Activated naive CD4-positive, alpha-beta T cell treated with anti-CD3 and anti-CD28 coated beads for 36 hours (primary cell): Measurements from ENCODE around the gene FARP1. TPM values are rescaled to one million over a fixed set of nuclear protein-coding genes. Genes with fewer than 3 reads are reported as not detected.
A peak's percentile ranks its signal among the peaks of the same experiment; 100 is the strongest.

Experiments used
- CTCF ChIA-PET: fragments of 350-600 bp; sonication (Branson Sonifier 250); formaldehyde crosslinking; loops from one replicate; lab custom pipeline; 2021; ENCODE audit warnings: antibody characterized with exemption; lab: Charles Lee
- DNase-seq: peaks from one replicate; pipeline ENCODE4 v3.0.0-alpha.2; 2020
- H3K27ac Mint-ChIP-seq: one replicate; pipeline ENCODE4 v1.8.0; 2021; ENCODE audit warnings: mild to moderate bottlenecking, mixed read lengths
- H3K27me3 Mint-ChIP-seq: one replicate; pipeline ENCODE4 v1.8.0; 2021; ENCODE audit warnings: low read depth, mixed read lengths
- H3K36me3 Mint-ChIP-seq: one replicate; pipeline ENCODE4 v1.8.0; 2021; ENCODE audit warnings: low read depth, mixed read lengths
- H3K4me1 Mint-ChIP-seq: one replicate; pipeline ENCODE4 v1.8.0; 2021; ENCODE audit warnings: low read depth, mixed read lengths
- H3K4me3 Mint-ChIP-seq: one replicate; pipeline ENCODE4 v1.8.0; 2021; ENCODE audit warnings: mild to moderate bottlenecking, moderate library complexity, mixed read lengths
- H3K9me3 Mint-ChIP-seq: one replicate; pipeline ENCODE4 v1.8.0; 2021; ENCODE audit warnings: mixed read lengths
- intact Hi-C: fragments of 100-400 bp; cut with micrococcal nuclease; formaldehyde crosslinking; loops from one replicate; pipeline ENCODE4 v1.15.1; 2023
- total RNA-seq, 2 experiments: library from RNA; stranded (reverse); gene quantifications; one replicate each; pipeline ENCODE4 v1.2.3, GENCODE V29; 2021

FARP1 gene
- total RNA-seq, 2 experiments from 2014 or later, result 0.27 to 0.38 TPM

- Mint-ChIP-seq H3K4me1 (peaks cover 35% of the 10 kb centered on the region), H3K27ac (peak overlapping the region; percentile 50), H3K9me3 (no peaks in the 10 kb centered on the region), H3K27me3 (no peaks in the 10 kb centered on the region), H3K4me3 (no peak overlapping the region), H3K36me3 (peaks cover 34% of the 10 kb centered on the region)
- CTCF ChIA-PET, result no interaction called here
- intact Hi-C loops, result no loop called here
- DNase-seq, result no peak
Measured at GRCh38 chr13:98471934-98472333, 329.0 kb downstream of the FARP1 start.

GRCh38 chr13:98473135-98473787 is 330.4 kb downstream of the FARP1 start:
- DNase-seq, result no peak
- H3K4me3 Mint-ChIP-seq, result no peak overlapping the region
- peaks cover 29% of the 10 kb centered on the region for H3K36me3 Mint-ChIP-seq
- CTCF ChIA-PET, result interaction anchor here (0.6 kb wide), 1 partner anchor 192 kb away, joined by 3 read pairs; no protein-coding TSS in a partner anchor
- peak overlapping the region; percentile 67 for H3K27ac Mint-ChIP-seq
- no peaks in the 10 kb centered on the region for H3K27me3 Mint-ChIP-seq
- no peaks in the 10 kb centered on the region for H3K9me3 Mint-ChIP-seq
- intact Hi-C loops, result no loop called here
- peaks cover 41% of the 10 kb centered on the region for H3K4me1 Mint-ChIP-seq

- no peaks in the 10 kb centered on the region for H3K27me3 Mint-ChIP-seq
- no peak for DNase-seq
- H3K4me3 Mint-ChIP-seq, result no peak overlapping the region
- no peaks in the 10 kb centered on the region for H3K9me3 Mint-ChIP-seq
- peaks cover 28% of the 10 kb centered on the region for H3K36me3 Mint-ChIP-seq
- peaks cover 46% of the 10 kb centered on the region for H3K4me1 Mint-ChIP-seq
- CTCF ChIA-PET, result no interaction called here
- H3K27ac Mint-ChIP-seq, result peak overlapping the region; percentile 20
- intact Hi-C loops, result no loop called here
Measured at GRCh38 chr13:98473788-98474144, 330.9 kb downstream of the FARP1 start.

GRCh38 chr13:98474292-98474691 is 331.4 kb downstream of the FARP1 start:
- peaks cover 48% of the 10 kb centered on the region for H3K4me1 Mint-ChIP-seq

GRCh38 chr13:98474761-98475160 is 331.9 kb downstream of the FARP1 start:
- Mint-ChIP-seq H3K36me3 (peaks cover 28% of the 10 kb centered on the region), H3K27ac (peak overlapping the region; percentile 28), H3K4me3 (no peak overlapping the region), H3K9me3 (no peaks in the 10 kb centered on the region), H3K27me3 (no peaks in the 10 kb centered on the region), H3K4me1 (peaks cover 53% of the 10 kb centered on the region)
- CTCF ChIA-PET, result interaction anchor here (0.8 kb wide), 1 partner anchor 10 kb away, joined by 3 read pairs; no protein-coding TSS in a partner anchor
- intact Hi-C loops, result no loop called here
- no peak for DNase-seq

More at GRCh38 chr13:98474292-98474691, 331.4 kb downstream of the FARP1 start:
- Mint-ChIP-seq H3K4me3 (no peak overlapping the region), H3K9me3 (no peaks in the 10 kb centered on the region), H3K27me3 (no peaks in the 10 kb centered on the region), H3K36me3 (peaks cover 28% of the 10 kb centered on the region), H3K27ac (peak overlapping the region; percentile 20)
- intact Hi-C loops, result no loop called here
- CTCF ChIA-PET, result interaction anchor here (0.8 kb wide), 1 partner anchor 10 kb away, joined by 3 read pairs; no protein-coding TSS in a partner anchor
- no peak for DNase-seq

GRCh38 chr13:98475522-98475921 is 332.6 kb downstream of the FARP1 start:
- intact Hi-C loops, result no loop called here
- no peak overlapping the region for H3K4me3 Mint-ChIP-seq

GRCh38 chr13:98476106-98476505 is 333.2 kb downstream of the FARP1 start:
- intact Hi-C loops, result loop anchor here (1.0 to 2.0 kb wide), 8 partner anchors 23 to 188 kb away; no protein-coding TSS in a partner anchor
- peak overlapping the region; percentile 92 for H3K27ac Mint-ChIP-seq
- peak; percentile 62 for DNase-seq
- H3K4me1 Mint-ChIP-seq, result peaks cover 60% of the 10 kb centered on the region
- H3K9me3 Mint-ChIP-seq, result no peaks in the 10 kb centered on the region
- H3K36me3 Mint-ChIP-seq, result peaks cover 29% of the 10 kb centered on the region
- CTCF ChIA-PET, result interaction anchor here (0.8 to 1.4 kb wide), 3 partner anchors 31 to 99 kb away, joined by 3 to 7 read pairs (median 3); no protein-coding TSS in a partner anchor
- H3K27me3 Mint-ChIP-seq, result no peaks in the 10 kb centered on the region
- peak overlapping the region; percentile 71 for H3K4me3 Mint-ChIP-seq

More at GRCh38 chr13:98475522-98475921, 332.6 kb downstream of the FARP1 start:
- CTCF ChIA-PET, result interaction anchor here (0.8 to 1.4 kb wide), 3 partner anchors 30 to 100 kb away, joined by 3 to 7 read pairs (median 3); no protein-coding TSS in a partner anchor
- no peak for DNase-seq
- H3K4me1 Mint-ChIP-seq, result peaks cover 55% of the 10 kb centered on the region
- no peak overlapping the region for H3K27ac Mint-ChIP-seq
- H3K9me3 Mint-ChIP-seq, result no peaks in the 10 kb centered on the region
- no peaks in the 10 kb centered on the region for H3K27me3 Mint-ChIP-seq
- peaks cover 28% of the 10 kb centered on the region for H3K36me3 Mint-ChIP-seq

- peak overlapping the region; percentile 92 for H3K27ac Mint-ChIP-seq
- H3K27me3 Mint-ChIP-seq, result no peaks in the 10 kb centered on the region
- no peaks in the 10 kb centered on the region for H3K9me3 Mint-ChIP-seq
- CTCF ChIA-PET, result interaction anchor here (0.8 to 1.4 kb wide), 3 partner anchors 31 to 99 kb away, joined by 3 to 7 read pairs (median 3); no protein-coding TSS in a partner anchor
- H3K36me3 Mint-ChIP-seq, result peaks cover 30% of the 10 kb centered on the region
- H3K4me3 Mint-ChIP-seq, result peak overlapping the region; percentile 71
- intact Hi-C loops, result loop anchor here (1.0 to 2.0 kb wide), 8 partner anchors 24 to 188 kb away; no protein-coding TSS in a partner anchor
- peak; percentile 95 for DNase-seq
- H3K4me1 Mint-ChIP-seq, result peaks cover 64% of the 10 kb centered on the region
Measured at GRCh38 chr13:98476538-98476966, 333.7 kb downstream of the FARP1 start.

GRCh38 chr13:98478189-98479129 is 335.6 kb downstream of the FARP1 start:
- peak overlapping the region; percentile 5 for H3K27ac Mint-ChIP-seq
- no peak for DNase-seq
- CTCF ChIA-PET, result interaction anchor here (1.1 to 2.4 kb wide), 3 partner anchors 67 to 187 kb away, joined by 3 to 13 read pairs (median 4); no protein-coding TSS in a partner anchor

GRCh38 chr13:98479496-98480003 is 336.7 kb downstream of the FARP1 start:
- DNase-seq, result no peak
- H3K4me1 Mint-ChIP-seq, result peaks cover 72% of the 10 kb centered on the region
- H3K9me3 Mint-ChIP-seq, result no peaks in the 10 kb centered on the region
- intact Hi-C loops, result loop anchor here (10.0 kb wide), 1 partner anchor 505 kb away; no protein-coding TSS in a partner anchor
- CTCF ChIA-PET, result interaction anchor here (2.4 kb wide), 1 partner anchor 174 kb away, joined by 13 read pairs; no protein-coding TSS in a partner anchor
- H3K4me3 Mint-ChIP-seq, result no peak overlapping the region
- H3K36me3 Mint-ChIP-seq, result peaks cover 12% of the 10 kb centered on the region
- no peaks in the 10 kb centered on the region for H3K27me3 Mint-ChIP-seq
- H3K27ac Mint-ChIP-seq, result no peak overlapping the region

More at GRCh38 chr13:98478189-98479129, 335.6 kb downstream of the FARP1 start:
- H3K27me3 Mint-ChIP-seq, result no peaks in the 10 kb centered on the region
- intact Hi-C loops, result no loop called here
- H3K4me3 Mint-ChIP-seq, result no peak overlapping the region
- H3K36me3 Mint-ChIP-seq, result peaks cover 20% of the 10 kb centered on the region
- no peaks in the 10 kb centered on the region for H3K9me3 Mint-ChIP-seq
- peaks cover 68% of the 10 kb centered on the region for H3K4me1 Mint-ChIP-seq
